GM20000 (cell line): ENCODE measurements around the gene SYNPO2.

ENCODE experiments used
- DNase-seq: peaks from one replicate; pipeline ENCODE4 v3.0.0; 2012; ENCODE audit warnings: low spot score
- TF ChIP-seq, protein P1 (sequence below): IDR thresholded peaks from 2 replicates; pipeline ENCODE4 v1.5.1; 2012; ENCODE audit warnings: mild to moderate bottlenecking, control low read depth; ENCODE audit errors: extremely low read depth, missing control alignments

Gene SYNPO2

DNA sequence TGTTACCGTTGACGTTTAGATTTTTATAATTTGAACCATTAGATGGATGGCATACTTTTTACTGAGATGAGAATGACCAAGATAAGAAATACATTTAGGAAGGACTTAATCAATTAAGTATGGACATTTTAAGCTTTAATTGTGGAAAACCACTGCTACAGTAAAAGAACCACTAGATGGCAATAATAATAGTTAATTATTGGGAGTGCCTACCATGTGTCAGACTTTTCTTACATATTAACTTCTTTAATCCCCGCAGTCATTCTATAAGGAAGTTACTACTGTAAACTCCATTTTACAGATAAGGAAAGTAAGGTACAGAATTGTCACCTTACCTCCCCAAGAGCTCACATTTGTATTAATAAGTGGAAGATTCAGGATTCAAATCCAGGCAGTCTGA lies 198.5 kb downstream of the SYNPO2 start:
- TF ChIP-seq, protein P1, sequence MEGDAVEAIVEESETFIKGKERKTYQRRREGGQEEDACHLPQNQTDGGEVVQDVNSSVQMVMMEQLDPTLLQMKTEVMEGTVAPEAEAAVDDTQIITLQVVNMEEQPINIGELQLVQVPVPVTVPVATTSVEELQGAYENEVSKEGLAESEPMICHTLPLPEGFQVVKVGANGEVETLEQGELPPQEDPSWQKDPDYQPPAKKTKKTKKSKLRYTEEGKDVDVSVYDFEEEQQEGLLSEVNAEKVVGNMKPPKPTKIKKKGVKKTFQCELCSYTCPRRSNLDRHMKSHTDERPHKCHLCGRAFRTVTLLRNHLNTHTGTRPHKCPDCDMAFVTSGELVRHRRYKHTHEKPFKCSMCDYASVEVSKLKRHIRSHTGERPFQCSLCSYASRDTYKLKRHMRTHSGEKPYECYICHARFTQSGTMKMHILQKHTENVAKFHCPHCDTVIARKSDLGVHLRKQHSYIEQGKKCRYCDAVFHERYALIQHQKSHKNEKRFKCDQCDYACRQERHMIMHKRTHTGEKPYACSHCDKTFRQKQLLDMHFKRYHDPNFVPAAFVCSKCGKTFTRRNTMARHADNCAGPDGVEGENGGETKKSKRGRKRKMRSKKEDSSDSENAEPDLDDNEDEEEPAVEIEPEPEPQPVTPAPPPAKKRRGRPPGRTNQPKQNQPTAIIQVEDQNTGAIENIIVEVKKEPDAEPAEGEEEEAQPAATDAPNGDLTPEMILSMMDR: no peak
- no peak for DNase-seq

DNA sequence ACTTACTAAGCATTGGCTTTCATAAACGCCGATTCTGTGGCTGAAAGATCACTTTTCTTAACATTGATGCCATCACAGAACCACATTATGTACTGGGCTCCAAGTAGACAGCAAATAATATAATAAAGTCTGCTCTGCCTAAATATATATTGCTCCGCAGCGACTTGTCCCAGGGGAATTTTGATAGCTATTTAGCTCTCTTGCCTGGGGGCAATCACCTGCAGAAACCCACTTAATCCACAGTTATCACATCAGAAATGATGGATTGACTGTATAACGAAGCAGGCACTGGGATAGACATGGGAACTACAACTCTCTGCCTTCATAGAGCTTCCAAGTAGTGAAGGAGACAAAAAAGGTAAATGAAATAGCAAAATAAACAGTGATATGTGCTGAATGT lies 199.0 kb downstream of the SYNPO2 start:
- no peak for DNase-seq
- TF ChIP-seq, protein P1: no peak

DNA sequence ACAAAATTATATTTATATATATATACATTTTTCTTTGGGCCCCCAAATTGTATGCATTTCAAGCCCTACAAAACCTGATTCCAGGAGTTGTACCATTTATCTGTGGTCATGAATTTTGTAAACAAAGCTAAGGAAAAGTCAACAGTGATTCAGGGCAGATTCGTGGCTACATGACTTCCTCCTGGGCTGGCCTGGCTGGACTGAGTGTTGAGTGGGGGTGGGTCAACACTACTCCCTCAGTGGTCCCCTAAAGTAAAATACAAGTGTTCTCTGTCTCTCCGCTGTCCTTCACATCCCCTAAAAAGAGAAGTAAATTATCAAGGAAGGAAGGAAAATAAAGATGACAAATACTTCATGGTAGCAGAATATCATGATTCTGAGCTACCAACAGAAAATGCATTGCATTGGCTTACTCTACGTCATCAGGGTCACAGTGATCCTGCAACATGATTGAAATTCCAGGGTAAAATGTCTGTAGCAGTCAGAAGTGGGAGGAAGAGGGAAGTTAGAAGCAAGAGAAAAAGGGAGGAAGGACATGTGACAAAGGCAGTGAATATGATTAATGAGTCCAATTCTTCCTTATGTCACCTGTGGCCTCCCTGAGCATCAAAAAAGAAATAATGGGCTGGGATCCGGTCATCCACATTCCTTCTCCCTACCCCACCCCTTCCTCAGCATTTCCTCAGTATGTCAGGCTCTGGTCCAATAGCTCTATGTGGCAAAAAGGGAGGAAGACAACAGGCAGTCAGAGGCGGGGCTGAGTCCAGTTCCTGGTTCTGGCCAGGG lies 204.6 kb downstream of the SYNPO2 start:
- TF ChIP-seq, protein P1: no peak
- no peak for DNase-seq

DNA sequence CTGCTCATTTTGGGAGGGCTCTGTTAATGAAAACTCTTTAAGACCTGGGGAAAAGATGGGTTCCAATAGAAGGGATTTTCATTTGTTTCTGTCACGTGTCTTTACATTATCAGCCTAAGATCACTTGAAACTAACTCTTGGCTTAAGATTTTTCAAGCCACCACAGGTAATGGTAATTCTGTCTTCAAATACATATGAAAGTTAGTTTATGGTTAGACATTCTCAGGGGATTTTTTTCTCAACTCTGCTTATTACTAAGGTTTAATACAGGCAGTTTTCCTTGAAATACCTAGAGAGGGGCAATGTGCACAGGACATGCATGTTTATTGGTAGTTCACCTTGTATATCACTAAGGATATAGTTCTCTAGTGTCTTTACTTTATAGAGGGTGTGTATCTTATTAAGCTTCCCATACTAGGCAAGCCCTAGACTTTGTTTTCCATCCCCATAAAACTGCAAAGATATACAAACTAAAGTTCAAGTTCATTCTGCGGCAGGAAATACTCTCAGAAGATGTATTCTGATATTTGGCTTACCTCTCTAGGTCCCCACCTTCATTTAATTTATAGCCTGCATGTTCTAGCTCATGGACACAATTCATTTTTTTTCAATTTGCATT lies 208.7 kb downstream of the SYNPO2 start:
- TF ChIP-seq, protein P1: no peak
- DNase-seq: no peak

DNA sequence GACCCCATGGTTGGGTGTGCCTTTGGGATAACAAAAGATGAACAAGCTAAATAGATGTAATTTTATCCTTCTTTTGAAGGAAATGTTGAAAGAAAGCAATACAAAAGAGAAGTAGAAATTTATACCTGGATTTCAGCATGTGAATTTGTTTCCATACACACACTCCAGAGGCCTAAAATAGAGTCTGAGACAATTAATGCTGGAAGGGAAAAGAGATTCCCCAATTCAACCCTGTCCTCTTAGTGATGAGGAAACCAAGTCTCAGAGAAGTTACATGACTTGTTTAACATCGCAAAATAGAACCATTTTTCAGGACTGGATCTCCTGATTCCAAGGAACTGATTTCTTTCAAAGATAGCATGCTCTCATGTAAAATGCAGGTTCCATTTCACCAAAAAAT lies 209.7 kb downstream of the SYNPO2 start:
- no peak for DNase-seq
- TF ChIP-seq, protein P1: no peak

DNA sequence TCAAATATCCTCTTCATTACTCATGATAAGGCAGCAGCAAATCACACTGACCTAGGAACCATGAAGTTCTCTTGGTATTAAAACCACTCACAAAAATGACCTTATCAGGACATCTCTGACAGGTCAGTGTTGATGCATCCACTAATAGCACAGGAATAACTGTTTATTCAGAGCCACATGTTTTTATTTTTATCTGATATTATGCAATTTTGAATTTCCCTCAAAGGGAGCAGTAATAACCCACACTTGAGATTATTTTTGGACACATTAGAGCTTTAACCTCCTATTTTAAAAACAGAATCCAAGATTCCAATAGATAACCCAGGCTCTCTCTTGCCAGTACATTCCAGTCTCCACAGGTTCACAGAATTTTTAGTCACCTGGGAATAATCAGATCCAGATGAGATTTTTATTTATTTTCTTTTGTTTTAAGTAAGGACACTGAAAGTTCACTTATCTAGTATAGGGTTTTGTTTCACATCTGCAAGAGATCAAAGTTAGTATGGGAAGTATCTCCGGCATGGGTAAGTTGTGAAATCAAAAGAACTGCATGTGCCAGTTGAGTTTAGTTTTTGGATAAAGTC lies 210.7 kb downstream of the SYNPO2 start:
- no peak for DNase-seq
- TF ChIP-seq, protein P1: no peak

DNA sequence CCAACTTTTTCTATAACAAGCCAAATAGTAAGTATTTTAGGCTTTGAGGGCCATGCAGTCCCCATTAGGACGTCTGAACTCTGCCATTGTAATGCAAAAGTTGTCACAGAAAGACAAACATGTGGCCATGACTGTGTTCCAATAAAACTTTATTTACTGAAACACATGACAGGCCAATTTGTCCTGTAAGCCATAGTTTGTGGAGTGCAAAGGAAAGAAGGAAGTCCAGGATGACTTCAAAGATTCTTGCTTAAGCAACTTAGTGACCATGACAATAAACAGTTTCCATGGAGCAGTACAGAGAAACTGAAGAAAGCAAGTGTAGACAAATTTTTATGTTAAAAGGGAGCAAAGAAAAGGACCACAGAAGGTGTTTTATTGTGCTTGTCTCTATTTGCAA lies 212.0 kb downstream of the SYNPO2 start:
- no peak for DNase-seq
- TF ChIP-seq, protein P1: no peak
